HL-60/S4 (cell line): ENCODE results near the gene ARHGAP9.

Source experiments
- in situ Hi-C: fragments of 300-500 bp; cut with MboI; formaldehyde crosslinking; loops from 2 replicates; pipeline ENCODE4 v1.14.3; 2022; ENCODE audit warnings: low sequenced_read_pairs

Gene ARHGAP9

DNA sequence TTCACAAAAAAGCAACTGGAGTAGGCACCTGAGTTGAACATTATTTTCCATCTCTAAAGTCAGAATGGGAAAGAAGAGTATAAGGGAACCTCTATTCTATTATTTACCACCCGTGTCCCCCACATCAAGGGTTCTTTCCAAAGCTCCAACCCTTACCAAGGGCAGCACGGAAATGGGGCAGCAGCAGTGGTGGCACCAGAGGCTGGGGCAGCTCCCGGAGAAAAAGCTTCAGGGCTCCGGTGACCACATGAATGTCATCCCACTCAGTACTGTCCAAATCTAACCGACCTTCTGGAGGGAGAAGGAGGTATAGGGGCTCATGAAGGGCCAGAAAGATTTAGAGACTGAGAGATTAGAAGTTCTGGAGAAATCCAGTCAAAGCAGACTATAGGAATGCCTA lies 5.8 kb downstream of the ARHGAP9 start:
- in situ Hi-C loops: no loop called here

DNA sequence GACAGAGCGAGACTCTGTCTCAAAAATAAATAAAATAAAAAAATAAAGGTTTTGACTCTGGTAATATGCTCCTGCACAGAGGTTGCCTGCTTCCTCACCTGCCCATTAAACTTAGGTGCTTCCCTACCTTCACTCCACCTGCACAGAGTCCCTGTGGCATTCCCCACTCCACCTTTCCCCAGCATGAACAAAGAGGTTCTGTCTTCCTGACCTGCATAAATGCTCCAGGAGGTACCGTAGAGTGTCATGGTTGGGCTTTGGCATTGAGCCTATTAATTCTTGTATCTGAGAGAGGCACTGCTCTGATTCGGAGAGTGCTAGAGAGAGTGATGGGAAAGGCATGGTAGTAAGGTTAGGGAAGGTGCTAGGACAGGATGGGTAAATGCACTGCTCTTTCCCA lies 6.3 kb downstream of the ARHGAP9 start:
- in situ Hi-C loops: no loop called here

DNA sequence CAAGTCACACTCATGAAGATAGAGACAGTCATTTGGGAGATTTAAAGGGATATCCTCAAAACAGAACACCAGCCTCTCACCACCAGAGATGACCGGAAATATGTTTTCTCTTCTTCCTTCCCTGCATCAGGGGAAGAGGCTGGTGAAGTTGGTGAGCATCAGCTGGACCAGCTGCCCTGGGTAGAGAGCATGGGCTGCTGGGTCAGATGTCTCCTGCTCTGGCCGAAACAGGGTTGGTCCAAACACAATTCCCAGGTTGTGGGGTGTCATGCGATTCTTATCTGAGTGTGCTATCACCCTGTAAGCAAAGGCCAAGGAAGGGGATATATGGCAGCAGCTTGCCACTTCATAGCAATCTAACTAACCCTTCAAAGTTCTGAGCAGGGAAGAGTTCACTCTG lies 7.3 kb downstream of the ARHGAP9 start:
- in situ Hi-C loops: no loop called here

DNA sequence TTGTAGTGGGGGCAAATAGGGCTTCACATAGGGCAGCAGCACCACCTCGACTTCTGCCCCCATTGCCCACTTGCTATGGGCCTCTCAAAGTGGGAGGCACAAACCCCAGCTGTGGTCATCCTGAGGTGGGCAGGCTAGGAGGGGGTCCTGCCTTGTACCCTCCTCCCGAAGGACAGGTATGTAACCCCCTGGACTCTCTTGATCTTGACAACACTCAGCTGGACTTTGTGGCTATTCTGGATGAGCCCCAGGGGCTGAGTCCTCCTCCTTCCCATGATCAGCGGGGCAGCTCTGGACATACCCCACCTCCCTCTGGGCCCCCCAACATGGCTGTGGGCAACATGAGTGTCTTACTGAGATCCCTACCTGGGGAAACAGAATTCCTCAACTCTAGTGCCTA lies 8.0 kb downstream of the ARHGAP9 start:
- in situ Hi-C loops: no loop called here

DNA sequence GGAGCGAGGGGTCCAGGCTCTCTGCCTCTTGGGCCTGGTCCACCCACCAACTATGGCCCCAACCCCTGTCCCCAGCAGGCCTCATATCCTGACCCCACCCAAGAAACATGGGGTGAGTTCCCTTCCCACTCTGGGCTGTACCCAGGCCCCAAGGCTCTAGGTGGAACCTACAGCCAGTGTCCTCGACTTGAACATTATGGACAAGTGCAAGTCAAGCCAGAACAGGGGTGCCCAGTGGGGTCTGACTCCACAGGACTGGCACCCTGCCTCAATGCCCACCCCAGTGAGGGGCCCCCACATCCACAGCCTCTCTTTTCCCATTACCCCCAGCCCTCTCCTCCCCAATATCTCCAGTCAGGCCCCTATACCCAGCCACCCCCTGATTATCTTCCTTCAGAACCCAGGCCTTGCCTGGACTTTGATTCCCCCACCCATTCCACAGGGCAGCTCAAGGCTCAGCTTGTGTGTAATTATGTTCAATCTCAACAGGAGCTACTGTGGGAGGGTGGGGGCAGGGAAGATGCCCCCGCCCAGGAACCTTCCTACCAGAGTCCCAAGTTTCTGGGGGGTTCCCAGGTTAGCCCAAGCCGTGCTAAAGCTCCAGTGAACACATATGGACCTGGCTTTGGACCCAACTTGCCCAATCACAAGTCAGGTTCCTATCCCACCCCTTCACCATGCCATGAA lies 8.6 kb downstream of the ARHGAP9 start:
- in situ Hi-C loops: no loop called here

DNA sequence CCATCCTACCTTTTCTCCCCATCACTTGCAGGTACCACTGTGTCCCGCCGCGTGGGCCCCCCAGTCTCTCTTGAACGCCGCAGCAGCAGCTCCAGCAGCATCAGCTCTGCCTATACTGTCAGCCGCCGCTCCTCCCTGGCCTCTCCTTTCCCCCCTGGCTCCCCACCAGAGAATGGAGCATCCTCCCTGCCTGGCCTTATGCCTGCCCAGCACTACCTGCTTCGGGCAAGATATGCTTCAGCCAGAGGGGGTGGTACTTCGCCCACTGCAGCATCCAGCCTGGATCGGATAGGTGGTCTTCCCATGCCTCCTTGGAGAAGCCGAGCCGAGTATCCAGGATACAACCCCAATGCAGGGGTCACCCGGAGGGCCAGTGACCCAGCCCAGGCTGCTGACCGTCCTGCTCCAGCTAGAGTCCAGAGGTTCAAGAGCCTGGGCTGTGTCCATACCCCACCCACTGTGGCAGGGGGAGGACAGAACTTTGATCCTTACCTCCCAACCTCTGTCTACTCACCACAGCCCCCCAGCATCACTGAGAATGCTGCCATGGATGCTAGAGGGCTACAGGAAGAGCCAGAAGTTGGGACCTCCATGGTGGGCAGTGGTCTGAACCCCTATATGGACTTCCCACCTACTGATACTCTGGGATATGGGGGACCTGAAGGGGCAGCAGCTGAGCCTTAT lies 9.2 kb downstream of the ARHGAP9 start:
- in situ Hi-C loops: no loop called here

DNA sequence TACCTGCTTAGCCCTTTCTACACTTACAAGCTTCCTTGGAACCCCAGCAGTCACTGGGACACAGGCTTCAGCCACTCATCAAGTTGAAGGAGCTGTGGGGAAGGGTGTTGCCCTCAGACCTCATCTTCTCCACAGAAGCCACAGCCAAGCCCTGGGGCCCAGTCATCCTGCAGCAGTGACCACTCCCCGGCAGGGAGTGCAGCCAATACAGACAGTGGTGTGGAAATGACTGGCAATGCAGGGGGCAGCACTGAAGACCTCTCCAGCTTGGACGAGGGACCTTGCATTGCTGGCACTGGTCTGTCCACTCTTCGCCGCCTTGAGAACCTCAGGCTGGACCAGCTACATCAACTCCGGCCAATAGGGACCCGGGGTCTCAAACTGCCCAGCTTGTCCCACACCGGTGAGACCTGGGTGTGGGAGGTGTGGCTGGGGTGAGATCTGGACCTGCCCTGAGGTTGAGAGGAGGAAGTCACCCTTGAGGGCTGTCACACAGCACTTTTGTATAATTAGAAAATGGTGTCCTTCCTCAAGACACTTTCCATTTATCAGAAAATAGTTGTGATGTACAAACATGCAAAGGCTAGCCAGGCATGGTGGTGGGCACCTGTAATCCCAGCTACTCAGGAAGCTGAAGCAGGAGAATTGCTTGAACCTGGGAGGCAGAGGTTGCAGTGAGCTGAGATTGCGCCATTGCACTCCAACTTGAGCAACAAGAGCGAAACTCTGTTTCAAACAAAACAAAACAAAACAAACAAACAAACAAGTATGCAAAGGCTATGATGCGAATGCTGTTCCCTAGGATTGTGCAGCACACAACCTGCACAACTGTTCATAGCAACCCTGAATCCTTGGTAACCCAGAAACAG lies 10.1 kb downstream of the ARHGAP9 start:
- in situ Hi-C loops: no loop called here

DNA sequence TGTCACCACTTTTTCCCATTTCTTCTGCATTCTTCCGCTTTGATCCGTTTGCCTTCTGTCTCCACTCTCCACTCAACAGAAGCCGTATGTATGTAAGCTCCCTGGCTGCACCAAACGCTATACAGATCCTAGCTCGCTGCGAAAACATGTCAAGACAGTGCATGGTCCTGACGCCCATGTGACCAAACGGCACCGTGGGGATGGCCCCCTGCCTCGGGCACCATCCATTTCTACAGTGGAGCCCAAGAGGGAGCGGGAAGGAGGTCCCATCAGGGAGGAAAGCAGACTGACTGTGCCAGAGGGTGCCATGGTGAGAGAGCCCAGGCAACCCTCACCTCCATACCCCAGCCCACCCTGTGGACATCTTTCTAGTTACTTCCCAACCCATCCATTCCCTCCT lies 11.8 kb downstream of the ARHGAP9 start:
- in situ Hi-C loops: no loop called here

DNA sequence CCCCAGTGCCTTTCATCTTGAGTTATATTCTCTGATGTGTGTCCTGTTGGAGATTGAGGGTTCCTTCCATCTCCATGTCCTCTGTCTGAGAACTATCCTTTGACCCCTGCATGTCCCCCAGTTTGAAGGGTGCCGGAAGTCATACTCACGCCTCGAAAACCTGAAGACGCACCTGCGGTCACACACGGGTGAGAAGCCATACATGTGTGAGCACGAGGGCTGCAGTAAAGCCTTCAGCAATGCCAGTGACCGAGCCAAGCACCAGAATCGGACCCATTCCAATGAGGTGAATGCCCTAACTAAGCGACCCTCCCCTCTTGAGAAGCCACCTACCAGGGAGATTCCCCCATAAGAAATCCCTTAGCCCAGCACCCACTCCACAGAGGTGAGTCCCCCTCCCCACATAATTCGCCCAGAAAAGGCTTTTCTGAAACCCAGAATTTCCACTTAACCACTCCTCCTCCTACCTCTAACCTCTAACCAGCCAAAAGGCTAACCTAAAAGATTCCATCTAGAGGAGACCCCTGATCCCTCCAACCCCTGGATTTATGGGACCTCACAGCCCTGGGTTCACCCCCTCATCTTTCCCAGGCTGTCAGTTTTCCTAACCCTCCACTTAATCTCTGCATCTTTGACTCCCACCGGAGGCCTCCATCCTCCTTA lies 12.3 kb downstream of the ARHGAP9 start:
- in situ Hi-C loops: no loop called here

DNA sequence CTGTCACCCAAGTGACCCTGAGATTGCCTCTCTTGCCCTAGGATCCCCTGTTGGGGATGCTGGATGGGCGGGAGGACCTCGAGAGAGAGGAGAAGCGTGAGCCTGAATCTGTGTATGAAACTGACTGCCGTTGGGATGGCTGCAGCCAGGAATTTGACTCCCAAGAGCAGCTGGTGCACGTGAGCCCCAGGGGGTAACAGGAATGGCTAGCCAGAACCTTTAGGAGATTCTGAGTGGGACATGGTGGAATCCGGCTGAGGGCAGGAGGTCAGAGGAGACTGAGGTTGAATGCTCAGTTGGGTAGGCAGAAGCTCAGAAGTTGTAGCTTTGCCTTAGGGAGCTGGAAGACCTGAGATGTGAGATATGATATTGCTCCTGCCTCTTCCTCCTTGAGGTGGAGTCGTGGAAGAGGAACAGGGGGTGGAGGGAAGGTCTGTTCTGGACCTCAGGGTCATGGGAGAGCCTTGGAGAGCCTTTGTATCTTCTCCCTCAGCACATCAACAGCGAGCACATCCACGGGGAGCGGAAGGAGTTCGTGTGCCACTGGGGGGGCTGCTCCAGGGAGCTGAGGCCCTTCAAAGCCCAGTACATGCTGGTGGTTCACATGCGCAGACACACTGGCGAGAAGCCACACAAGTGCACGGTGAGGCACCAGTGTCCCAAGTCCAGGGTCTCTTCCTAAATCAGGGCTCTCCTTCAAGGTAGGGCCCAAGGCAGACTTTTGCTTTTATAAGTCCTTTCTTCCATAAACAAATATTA lies 13.7 kb downstream of the ARHGAP9 start:
- in situ Hi-C loops: no loop called here

DNA sequence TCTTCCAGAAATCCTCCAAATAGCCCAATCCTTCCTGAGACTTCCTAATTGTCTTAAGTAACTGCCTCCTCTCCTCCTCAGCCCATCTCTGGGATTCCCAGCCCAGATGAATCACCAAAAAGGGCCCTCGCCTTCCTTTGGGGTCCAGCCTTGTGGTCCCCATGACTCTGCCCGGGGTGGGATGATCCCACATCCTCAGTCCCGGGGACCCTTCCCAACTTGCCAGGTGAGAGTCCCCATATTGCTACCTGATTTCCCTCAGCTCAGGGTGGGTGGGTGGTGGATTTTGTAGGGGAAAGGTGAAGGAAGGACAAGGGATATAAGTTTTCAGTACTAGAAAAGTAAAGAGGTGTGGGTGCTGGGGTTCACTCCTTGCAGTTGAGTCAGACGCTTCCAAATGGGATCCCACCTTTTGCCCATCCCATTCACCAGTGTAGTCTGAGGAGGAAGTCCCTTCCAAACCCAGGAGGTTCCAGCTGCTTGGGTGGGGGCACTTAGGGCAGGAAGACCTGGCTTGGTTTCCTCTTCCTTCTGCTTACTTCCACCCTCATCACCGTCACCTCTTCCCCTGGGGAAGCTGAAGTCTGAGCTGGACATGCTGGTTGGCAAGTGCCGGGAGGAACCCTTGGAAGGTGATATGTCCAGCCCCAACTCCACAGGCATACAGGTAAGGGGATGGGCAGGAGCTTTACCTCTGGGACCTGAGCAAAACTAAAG lies 14.5 kb downstream of the ARHGAP9 start:
- in situ Hi-C loops: no loop called here

DNA sequence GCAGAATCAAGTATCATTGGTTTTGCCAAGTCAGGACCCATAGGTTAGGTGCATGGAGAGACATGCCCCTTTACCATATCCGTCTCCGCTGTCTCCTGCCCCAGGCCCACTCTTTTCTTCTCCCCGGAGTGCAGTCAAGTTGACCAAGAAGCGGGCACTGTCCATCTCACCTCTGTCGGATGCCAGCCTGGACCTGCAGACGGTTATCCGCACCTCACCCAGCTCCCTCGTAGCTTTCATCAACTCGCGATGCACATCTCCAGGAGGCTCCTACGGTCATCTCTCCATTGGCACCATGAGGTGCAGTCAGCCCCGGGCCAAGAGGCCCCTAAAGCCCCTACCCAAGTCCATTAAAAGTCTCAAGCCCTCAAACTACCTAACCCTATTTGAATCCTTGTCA lies 15.1 kb downstream of the ARHGAP9 start:
- in situ Hi-C loops: no loop called here

DNA sequence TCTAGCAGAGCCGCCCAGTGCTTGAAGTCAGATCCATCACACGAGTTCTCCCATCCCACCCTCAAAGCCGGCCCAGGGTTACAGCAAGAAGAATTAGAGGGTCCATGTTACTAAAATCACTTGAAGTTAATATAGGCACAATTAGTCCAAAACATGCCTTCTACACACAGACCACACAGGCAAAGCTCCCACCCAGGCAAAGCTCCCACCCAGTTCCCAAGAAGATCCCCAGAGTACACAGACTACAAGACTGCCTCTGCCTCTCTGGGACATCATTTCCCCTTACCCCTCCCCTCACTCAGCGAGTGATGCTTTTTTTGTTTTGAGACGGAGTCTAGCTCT lies 16.8 kb downstream of the ARHGAP9 start:
- in situ Hi-C loops: no loop called here

DNA sequence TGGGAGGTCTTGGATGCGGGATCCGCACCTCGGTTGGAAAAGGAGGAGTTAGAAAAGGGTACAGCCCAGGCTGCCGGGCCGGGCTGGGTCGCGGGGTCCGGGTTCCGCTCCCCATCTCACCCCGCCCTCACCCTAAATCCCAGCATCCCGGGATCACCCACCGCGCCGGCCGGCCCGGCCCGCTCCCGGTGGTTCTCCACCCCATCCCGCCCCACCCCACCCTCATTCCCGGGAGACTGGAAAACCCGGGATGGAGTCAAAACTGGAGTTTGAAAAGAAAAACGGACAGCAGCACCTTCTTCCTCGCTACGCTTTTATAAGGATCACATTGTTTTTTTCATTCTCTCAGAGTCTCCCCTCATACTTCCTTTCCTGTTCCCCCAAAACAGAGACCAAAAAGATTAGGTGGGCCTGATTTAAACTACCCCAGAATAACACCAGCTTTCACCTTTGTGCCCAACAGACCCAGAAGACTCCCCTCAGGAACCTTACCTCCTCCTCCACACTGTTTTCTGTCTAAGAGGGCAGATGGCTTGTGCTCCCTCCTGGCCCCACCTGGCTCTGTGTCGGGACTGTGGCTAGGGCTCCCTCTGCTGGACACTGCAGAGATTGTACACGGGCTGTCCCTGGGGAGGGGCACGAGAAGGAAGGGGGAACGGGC lies 17.3 kb downstream of the ARHGAP9 start:
- in situ Hi-C loops: no loop called here

DNA sequence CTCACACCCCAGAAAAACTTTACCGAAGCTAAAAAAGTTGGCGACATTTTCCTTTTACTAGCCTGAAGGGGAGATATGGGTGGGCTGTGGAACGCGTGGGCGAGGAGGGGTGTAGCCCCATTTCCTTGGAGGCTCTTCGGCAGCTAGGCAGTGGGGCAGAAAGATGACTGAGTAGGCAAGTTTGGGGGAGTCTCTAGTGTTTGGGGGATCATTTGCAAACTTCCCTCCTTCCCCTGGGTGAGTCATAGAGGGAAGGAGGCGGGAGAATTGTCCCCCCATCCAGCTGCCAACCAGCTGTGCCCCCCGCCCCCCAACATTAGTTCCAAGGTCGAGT lies 17.8 kb downstream of the ARHGAP9 start:
- in situ Hi-C loops: no loop called here

DNA sequence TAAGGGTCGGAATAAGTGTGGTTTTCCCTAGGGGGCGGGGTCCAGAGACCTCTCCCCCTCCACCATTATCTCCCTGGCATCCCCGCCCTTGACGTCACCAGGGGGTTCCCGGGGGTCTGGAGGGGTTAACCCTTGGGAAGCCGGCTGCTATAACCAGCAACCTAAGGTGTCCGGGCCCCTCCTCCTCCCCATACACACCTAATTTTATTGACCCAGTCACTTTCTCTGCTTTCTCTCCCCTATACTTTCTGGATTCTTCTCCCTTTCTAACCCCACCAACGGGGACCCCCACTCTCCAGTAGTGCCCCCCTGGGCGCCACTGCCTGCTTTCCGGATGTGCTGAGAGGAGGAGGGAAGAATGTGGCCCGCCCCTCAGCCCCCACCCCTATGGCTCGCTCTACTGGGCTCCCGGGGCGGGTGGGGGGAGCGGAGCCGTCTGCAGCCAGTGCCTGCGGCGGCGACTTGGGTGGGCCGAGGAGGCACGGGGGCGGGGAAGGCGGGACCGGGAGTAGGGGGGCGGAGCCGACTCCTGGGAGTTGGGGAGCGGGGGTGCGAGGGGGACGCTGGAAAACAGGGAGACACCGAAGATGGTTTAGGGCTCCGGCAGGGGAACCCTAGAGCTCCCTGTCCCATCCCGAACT lies 18.3 kb downstream of the ARHGAP9 start:
- in situ Hi-C loops: no loop called here

DNA sequence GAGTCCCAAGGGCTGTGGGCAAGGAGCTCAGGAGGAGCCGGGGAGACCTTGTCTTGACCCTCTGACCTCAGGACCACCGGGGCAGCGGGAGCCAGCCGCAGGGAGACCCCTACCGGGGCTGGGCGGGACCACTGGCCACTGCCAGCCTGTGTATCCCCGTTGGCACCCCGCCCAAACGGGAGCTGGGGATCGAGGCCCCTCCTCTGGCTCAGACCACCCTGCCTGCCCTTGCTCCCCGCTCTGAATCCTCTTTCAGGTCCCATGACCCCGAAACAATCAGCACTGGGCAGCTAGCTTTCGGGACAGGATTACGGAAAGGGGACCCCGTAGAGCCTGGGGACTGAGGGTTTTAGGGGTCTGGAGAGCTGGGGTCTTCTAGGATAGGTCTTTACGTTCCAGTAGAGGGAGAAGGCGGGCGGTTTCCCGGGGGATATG lies 18.8 kb downstream of the ARHGAP9 start:
- in situ Hi-C loops: no loop called here

DNA sequence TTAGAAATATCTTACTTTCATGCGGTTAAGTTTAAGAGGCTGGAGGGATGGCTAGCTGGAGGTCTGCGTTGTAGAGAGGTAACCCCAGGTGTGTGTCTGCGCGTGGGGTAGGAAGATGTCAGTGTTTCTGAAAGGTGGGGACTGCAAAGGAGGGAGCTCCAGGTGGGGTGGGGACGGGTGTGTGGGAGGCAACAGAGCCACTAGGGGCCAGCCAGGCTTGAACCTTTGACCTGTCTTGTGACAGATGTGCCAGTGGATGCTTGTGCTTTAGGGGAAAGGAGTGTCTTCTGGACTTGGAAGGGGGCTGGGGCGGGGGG lies 19.2 kb downstream of the ARHGAP9 start:
- in situ Hi-C loops: no loop called here

DNA sequence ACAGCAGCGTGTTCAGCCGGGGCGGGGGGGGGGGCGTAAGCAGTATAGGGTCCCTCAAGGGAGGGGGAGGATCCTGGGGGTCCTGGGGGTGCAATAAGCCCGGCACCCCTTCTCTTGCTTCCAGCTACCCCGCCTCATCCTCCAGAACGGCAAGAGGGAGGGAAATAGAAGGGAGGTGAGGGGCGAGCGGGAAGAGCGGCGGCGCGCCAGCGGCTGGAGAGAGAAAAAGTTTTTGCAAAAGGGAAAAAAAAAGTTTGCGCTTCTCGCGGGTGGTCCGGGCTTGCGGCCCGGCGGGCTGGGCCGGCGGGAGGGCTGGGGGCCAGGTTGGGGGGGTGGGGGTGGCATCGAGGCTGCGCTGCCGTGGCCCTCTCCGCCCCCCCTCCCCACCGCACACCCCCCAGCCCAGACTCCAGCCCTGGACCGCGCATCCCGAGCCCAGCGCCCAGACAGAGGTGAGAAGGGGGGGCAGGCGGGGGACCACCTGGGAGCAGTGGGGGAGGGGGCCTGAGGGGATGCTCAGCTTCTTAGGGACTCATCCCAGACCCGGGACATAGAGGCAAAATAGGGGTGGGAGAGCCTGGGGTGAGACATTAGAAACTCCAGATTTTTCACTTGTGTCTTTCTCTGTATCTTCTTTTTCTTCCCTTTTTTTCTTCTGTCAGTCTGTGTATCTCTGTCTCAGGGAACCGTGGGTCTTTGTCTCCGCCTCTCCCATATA lies 19.8 kb downstream of the ARHGAP9 start, which contains the start of gene GLI1:
TSS of gene GLI1 (plus strand) at position 36 of the 718 bp plus-strand sequence. CDS start 3,907 bp downstream, outside the sequence.
- in situ Hi-C loops: loop anchor here (10.0 kb wide), 1 partner anchor 195 kb away; no protein-coding TSS in a partner anchor
